GM21360 (cell line): ENCODE measurements around the gene MT1HL1.
"Not testable (repeated sequence)": the region's sequence is repeated elsewhere in the genome, so short reads cannot be mapped to it uniquely, and the experiment has no call there.

ENCODE experiments used
- ATAC-seq: cut with Tn5 transposase; IDR thresholded peaks from one replicate; pipeline ENCODE4 v1.9.1; 2021; ENCODE audit warnings: mild to moderate bottlenecking, moderate library complexity; ENCODE audit not compliant: unreplicated experiment

Gene MT1HL1

DNA sequence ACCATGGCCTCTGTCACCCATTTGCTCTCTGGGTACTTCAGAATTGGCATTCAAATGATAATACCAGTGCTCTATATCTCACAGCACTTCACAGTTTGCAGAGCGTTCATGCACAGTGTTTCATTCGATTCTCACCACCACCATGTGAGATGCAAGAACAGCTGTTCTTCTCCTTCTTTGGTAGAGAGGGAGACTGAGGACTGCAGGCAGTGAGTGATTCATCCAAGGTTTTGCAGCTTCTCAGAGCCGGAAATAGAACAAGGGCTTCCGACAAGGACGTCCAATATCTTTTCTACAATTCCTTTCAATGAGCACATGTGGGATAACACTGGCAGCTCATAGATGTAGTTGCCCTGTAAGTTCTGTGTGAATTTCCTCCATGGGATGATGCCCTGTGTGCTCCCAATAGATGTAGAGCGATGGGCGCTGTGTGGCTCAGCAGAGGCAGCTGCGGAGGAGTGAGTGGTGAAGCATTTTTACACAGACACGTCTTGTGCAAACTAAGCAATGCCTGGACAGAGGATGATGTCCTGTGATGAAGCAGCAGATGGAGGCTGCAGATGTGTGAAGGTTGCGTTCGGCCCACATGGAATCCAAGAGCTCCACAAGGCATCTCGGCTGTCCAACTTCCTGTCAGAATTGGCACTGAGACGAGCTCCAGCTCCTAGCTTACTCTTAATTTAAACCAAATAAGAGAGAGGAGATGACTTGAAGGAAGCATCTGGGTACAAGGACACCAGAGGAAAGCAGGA, 24.9 kb downstream of the MT1HL1 start:
- ATAC-seq, result no peak

DNA sequence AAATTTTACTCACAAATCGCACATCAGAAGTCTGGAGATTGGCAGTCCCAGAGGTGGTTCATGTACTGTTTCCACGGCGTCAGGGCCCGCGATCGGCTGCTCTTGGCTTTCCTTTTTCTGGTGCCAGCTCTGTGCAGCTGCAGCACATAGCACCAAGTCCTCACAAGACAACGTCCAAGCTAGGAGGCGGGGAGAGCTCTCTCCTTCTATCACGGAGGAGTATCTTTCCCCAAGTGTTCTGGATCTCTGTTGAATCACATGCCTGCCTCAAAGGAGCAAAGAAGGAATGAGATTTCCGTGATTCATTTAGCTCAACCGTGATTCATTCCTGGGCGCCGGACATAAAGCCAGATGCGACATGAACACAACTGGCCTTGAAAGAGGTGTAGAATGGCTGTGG, 25.5 kb downstream of the MT1HL1 start:
- ATAC-seq, result no peak

DNA sequence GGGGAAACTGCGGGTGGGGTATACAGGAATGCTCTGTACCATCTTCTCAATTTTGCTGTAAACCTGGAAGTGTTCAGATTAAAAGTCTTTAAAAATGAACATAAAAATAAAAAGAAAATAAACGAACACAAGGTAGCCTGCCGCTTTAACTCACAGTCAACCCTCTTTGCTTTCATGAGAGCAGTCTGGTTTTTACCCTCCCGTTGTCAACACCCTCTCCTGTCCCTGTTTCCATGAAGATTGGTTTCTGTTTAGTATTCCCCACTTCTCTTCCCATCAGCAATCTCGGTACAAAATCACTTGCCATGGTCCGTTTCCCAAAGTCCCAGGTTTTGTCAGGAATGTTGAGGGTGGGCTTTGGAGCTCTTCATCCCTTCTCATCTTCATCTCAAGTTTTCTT, 28.8 kb downstream of the MT1HL1 start:
- ATAC-seq, result no peak

GRCh38 chr1:236974025-236974424, 30.2 kb downstream of the MT1HL1 start:
- not testable (repeated sequence) for ATAC-seq

DNA sequence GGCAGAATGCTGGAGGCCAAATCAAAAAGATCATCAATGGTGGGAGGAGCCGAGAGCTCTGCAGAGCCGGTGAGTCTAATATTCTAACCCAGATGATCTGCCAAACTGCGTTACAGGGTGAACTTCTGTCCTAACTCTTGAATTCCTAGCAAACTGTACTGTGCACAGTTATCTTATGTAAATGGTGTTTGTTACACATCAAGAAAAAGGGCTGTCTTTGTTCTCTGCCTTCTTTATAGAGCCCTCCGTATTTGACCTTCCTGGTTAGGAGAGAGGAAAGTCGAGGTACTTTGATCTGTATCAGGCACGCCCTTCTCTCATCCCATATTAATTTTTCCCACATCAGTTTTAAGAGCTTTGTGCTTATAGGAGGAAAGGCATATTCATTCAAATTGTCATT, 37.6 kb downstream of the MT1HL1 start:
- ATAC-seq, result no peak

- no peak for ATAC-seq
Measured at GRCh38 chr1:236963920-236964319, 40.3 kb downstream of the MT1HL1 start.

- no peak for ATAC-seq
Measured at GRCh38 chr1:236959112-236959511, 45.1 kb downstream of the MT1HL1 start.

GRCh38 chr1:236957235-236957634, 47.0 kb downstream of the MT1HL1 start:
- ATAC-seq, result no peak
